ENCODE data around the gene CLPTM1. TPM values are rescaled to one million over a fixed set of nuclear protein-coding genes. Genes with fewer than 3 reads are reported as not detected.

Gene CLPTM1
- total and polyA plus RNA-seq, 9 of the 15 experiments (the other 6 are each of a cell fraction or from before 2014, with no cell fraction given): 0.37 to 96.0 (median 27.5) TPM

DNA sequence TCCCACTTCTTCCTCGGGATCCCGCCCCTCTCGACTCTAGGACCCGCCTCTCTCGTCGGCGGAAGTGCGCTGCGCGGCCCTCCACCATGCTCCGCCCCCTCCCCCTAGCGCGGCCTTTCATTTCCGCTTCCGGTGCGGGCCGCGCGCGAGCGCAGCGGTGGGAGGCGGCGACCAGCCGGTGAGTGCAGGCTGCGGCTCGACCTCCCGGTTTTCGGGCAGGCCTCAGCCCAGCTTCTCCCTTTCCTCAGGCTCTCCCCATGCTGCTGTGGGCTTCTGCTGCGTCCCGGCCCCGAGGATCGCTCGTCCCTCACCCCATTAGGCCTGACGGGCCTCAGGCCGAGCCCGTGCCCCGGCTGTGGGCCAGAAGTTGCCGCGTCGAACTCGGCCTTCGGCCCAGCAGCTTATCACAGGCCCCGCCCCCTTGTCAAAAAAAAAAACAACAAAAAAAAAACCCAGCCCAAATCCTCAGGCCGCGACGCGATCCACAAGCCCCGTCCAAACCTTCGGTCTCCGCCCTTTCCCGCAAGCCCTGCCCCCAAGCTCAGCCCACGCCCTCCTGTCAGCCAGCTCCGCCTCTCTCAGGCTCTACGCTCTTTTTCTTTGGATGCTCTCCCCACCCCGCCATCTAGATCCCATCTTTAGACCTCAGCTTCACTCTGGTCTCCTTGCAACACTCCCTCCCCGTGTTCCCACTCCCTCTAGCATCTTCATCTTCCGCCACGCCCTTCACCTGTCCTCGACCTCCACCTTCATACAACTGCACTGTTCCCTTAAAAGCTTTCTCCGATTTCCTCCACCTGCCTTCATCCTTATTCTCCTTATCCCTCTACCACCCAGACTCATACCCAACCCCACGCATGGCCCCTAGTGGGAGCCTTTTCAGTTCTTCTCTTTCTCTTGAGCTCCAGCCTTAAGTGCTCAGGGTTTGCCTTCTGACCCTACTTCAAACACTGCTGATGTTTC, 84.0 kb downstream of the CLPTM1 start, which contains the start of gene CLASRP (continued):
- TF ChIP-seq, protein P1, sequence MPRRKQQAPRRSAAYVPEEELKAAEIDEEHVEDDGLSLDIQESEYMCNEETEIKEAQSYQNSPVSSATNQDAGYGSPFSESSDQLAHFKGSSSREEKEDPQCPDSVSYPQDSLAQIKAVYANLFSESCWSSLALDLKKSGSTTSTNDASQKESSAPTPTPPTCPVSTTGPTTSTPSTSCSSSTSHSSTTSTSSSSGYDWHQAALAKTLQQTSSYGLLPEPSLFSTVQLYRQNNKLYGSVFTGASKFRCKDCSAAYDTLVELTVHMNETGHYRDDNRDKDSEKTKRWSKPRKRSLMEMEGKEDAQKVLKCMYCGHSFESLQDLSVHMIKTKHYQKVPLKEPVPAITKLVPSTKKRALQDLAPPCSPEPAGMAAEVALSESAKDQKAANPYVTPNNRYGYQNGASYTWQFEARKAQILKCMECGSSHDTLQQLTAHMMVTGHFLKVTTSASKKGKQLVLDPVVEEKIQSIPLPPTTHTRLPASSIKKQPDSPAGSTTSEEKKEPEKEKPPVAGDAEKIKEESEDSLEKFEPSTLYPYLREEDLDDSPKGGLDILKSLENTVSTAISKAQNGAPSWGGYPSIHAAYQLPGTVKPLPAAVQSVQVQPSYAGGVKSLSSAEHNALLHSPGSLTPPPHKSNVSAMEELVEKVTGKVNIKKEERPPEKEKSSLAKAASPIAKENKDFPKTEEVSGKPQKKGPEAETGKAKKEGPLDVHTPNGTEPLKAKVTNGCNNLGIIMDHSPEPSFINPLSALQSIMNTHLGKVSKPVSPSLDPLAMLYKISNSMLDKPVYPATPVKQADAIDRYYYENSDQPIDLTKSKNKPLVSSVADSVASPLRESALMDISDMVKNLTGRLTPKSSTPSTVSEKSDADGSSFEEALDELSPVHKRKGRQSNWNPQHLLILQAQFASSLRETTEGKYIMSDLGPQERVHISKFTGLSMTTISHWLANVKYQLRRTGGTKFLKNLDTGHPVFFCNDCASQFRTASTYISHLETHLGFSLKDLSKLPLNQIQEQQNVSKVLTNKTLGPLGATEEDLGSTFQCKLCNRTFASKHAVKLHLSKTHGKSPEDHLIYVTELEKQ (CRISPR knock-in tag; IDR thresholded peaks at IDR 0.05): no peak
- TF ChIP-seq ZNF655 (CRISPR knock-in tag; IDR thresholded peaks at IDR 0.05): no peak
- TF ChIP-seq, protein P2, sequence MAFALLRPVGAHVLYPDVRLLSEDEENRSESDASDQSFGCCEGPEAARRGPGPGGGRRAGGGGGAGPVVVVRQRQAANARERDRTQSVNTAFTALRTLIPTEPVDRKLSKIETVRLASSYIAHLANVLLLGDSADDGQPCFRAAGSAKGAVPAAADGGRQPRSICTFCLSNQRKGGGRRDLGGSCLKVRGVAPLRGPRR (CRISPR knock-in tag; IDR thresholded peaks at IDR 0.05): no peak
- TF ChIP-seq, protein P3, sequence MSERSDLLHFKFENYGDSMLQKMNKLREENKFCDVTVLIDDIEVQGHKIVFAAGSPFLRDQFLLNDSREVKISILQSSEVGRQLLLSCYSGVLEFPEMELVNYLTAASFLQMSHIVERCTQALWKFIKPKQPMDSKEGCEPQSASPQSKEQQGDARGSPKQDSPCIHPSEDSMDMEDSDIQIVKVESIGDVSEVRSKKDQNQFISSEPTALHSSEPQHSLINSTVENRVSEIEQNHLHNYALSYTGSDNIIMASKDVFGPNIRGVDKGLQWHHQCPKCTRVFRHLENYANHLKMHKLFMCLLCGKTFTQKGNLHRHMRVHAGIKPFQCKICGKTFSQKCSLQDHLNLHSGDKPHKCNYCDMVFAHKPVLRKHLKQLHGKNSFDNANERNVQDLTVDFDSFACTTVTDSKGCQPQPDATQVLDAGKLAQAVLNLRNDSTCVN (CRISPR knock-in tag; IDR thresholded peaks at IDR 0.05): peak; percentile 42; the same call in 1 of the 2 replicates
- TF ChIP-seq PRPF4 (IDR thresholded peaks at IDR 0.05; ENCODE audit: insufficient read depth, low read depth, low read length, poor library complexity, severe bottlenecking): no peak
- TF ChIP-seq FOXA1 (IDR thresholded peaks at IDR 0.05; ENCODE audit: borderline replicate concordance): no peak
- TF ChIP-seq TAF15 (IDR thresholded peaks at IDR 0.05; ENCODE audit: low read depth, low read length): no peak

Data from K562 (cell line).